CD4-positive, alpha-beta T cell (primary cell): ENCODE results near the gene MASTL. TPM values are rescaled to one million over a fixed set of nuclear protein-coding genes. Genes with fewer than 3 reads are reported as not detected.
A peak's percentile ranks its signal among the peaks of the same experiment; 100 is the strongest.

Source experiments
- ATAC-seq: fragments of 200-7000 bp; cut with Tn5 transposase; one replicate; pipeline ENCODE4 v1.10.0; 2022; ENCODE audit warnings: mild to moderate bottlenecking; ENCODE audit not compliant: poor library complexity
- CTCF ChIA-PET: fragments of 350-600 bp; sonication (Branson Sonifier 250); formaldehyde crosslinking; loops from one replicate; lab custom pipeline; 2021; ENCODE audit warnings: antibody characterized with exemption, inconsistent platforms; lab: Charles Lee
- POLR2A ChIA-PET: fragments of 350-600 bp; sonication (Branson Sonifier 250); formaldehyde crosslinking; loops from one replicate; lab custom pipeline; 2021; ENCODE audit warnings: antibody characterized with exemption, inconsistent platforms; lab: Charles Lee
- DNase-seq, 14 experiments: peaks; one replicate each; pipeline ENCODE4 v3.0.0-alpha.2; 2013 to 2020; ENCODE audit warnings: mixed read lengths in 2 of 14
- H3K27ac ChIP-seq, 2 donors: one replicate each; pipeline versions ENCODE4 v1.5.1 to v1.7.0; 2013; ENCODE audit warnings: low read length in 2 of 2, low read depth in 1 of 2, mild to moderate bottlenecking in 1 of 2
- H3K27me3 ChIP-seq, 2 experiments: 1 replicate in 1 of 2; 2 replicates in 1 of 2; pipeline versions ENCODE4 v1.6.1 to v1.7.0; 2013; ENCODE audit warnings: low read length in 2 of 2, control low read depth in 1 of 2, mild to moderate bottlenecking in 1 of 2, moderate library complexity in 1 of 2; ENCODE audit not compliant: insufficient read depth in 2 of 2, control insufficient read depth in 1 of 2
- H3K36me3 ChIP-seq: one replicate; pipeline ENCODE4 v1.6.1; 2013; ENCODE audit warnings: low read length, control low read depth; ENCODE audit not compliant: insufficient read depth
- H3K4me1 ChIP-seq: one replicate; pipeline ENCODE4 v1.6.1; 2013; ENCODE audit warnings: low read length, control low read depth; ENCODE audit not compliant: insufficient read depth
- H3K4me3 ChIP-seq: one replicate; pipeline ENCODE4 v1.5.1; 2013; ENCODE audit warnings: mild to moderate bottlenecking, low read length, moderate library complexity
- H3K9me3 ChIP-seq, 2 experiments: 1 replicate in 1 of 2; 2 replicates in 1 of 2; pipeline versions ENCODE4 v1.6.1 to v1.7.0; 2013; ENCODE audit warnings: low read length in 2 of 2, mild to moderate bottlenecking in 2 of 2, control low read depth in 1 of 2, moderate library complexity in 1 of 2; ENCODE audit not compliant: control insufficient read depth in 1 of 2, insufficient read depth in 1 of 2
- H3K27ac Mint-ChIP-seq: one replicate; pipeline ENCODE4 v1.8.0; 2020; ENCODE audit warnings: mixed read lengths
- H3K27me3 Mint-ChIP-seq: one replicate; pipeline ENCODE4 v1.8.0; 2021; ENCODE audit warnings: mixed read lengths
- H3K36me3 Mint-ChIP-seq: one replicate; pipeline ENCODE4 v1.8.0; 2021; ENCODE audit warnings: low read depth, mixed read lengths
- H3K4me1 Mint-ChIP-seq: one replicate; pipeline ENCODE4 v1.8.0; 2021; ENCODE audit warnings: low read depth, mixed read lengths
- H3K4me3 Mint-ChIP-seq: one replicate; pipeline ENCODE4 v1.8.0; 2020; ENCODE audit warnings: mild to moderate bottlenecking, mixed read lengths
- H3K9me3 Mint-ChIP-seq: one replicate; pipeline ENCODE4 v1.8.0; 2020; ENCODE audit warnings: mixed read lengths
- CTCF ChIP-seq: fragments of 200-600 bp; IDR thresholded peaks from one replicate; pipeline ENCODE4 v1.8.0; 2022; ENCODE audit warnings: antibody characterized with exemption, mild to moderate bottlenecking
- intact Hi-C, 2 experiments: fragments of 100-400 bp; cut with DNase I in 1 of 2; cut with micrococcal nuclease in 1 of 2; formaldehyde crosslinking; loops; one replicate each; pipeline versions ENCODE4 v1.15.1 to v1.9.0; 2023 to 2025; cut with DNase I, micrococcal nuclease
- total RNA-seq, 174 experiments: library from RNA in 2 of 174; stranded (reverse) in 2 of 174; gene quantifications; one replicate each; pipeline ENCODE4 v1.2.3 and lab custom pipeline; 2021 to 2026

MASTL gene
- total RNA-seq, 2 experiments from 2014 or later: 24.2 to 25.1 TPM

GRCh38 chr10:27225642-27226257 lies 70.6 kb downstream of the MASTL start:
- Mint-ChIP-seq H3K4me3 (no peak overlapping the region), H3K27me3 (no peaks in the 10 kb centered on the region), H3K9me3 (no peaks in the 10 kb centered on the region), H3K36me3 (peaks cover 41% of the 10 kb centered on the region), H3K4me1 (peaks cover 16% of the 10 kb centered on the region), H3K27ac (peak overlapping the region; percentile 72)
- ChIA-PET POLR2A (no interaction called here), CTCF (no interaction called here)
- no peaks in the 10 kb centered on the region for H3K9me3 ChIP-seq
- H3K4me1 ChIP-seq: peaks cover 9% of the 10 kb centered on the region
- H3K27ac ChIP-seq: no peak overlapping the region
- DNase-seq (peak in 3 of 14 experiments; percentile 27 to 75 (median 38)), ATAC-seq (no peak)
- no peak for TF ChIP-seq CTCF
- H3K36me3 ChIP-seq: peaks cover 44% of the 10 kb centered on the region
- no peak overlapping the region for H3K4me3 ChIP-seq
- intact Hi-C loops: loop anchor here in 1 of 2 experiments (2.0 kb wide), 1 partner anchor 17 kb away; no protein-coding TSS in a partner anchor
- no peaks in the 10 kb centered on the region for H3K27me3 ChIP-seq

GRCh38 chr10:27230022-27230421 lies 74.9 kb downstream of the MASTL start:
- Mint-ChIP-seq H3K4me3 (no peak overlapping the region), H3K9me3 (no peaks in the 10 kb centered on the region), H3K4me1 (peaks cover 12% of the 10 kb centered on the region), H3K36me3 (peaks cover 43% of the 10 kb centered on the region), H3K27me3 (no peaks in the 10 kb centered on the region), H3K27ac (no peak overlapping the region)
- Histone ChIP-seq H3K36me3 (peaks cover 41% of the 10 kb centered on the region), H3K27ac (no peak overlapping the region), H3K9me3 (no peaks in the 10 kb centered on the region), H3K4me1 (peaks cover 8% of the 10 kb centered on the region), H3K4me3 (no peak overlapping the region), H3K27me3 (no peaks in the 10 kb centered on the region)
- DNase-seq (no peak), ATAC-seq (no peak)
- intact Hi-C loops: no loop called here
- TF ChIP-seq CTCF: no peak
- CTCF ChIA-PET: no interaction called here
- POLR2A ChIA-PET: no interaction called here

- H3K27ac Mint-ChIP-seq: no peak overlapping the region
- Histone ChIP-seq H3K4me1 (peaks cover 20% of the 10 kb centered on the region), H3K36me3 (peaks cover 23% of the 10 kb centered on the region), H3K9me3 (no peaks in the 10 kb centered on the region), H3K27ac (no peak overlapping the region), H3K27me3 (no peaks in the 10 kb centered on the region), H3K4me3 (no peak overlapping the region)
- H3K4me3 Mint-ChIP-seq: no peak overlapping the region
- ChIA-PET POLR2A (interaction anchor here (1.7 to 1.9 kb wide), 2 partner anchors 16 to 81 kb away, joined by 7 to 9 read pairs; partner anchors contain the start of gene YME1L1), CTCF (interaction anchor here (0.5 to 2.4 kb wide), 3 partner anchors 12 to 84 kb away, joined by 3 to 9 read pairs (median 4); no protein-coding TSS in a partner anchor)
- intact Hi-C loops: no loop called here
- no peaks in the 10 kb centered on the region for H3K9me3 Mint-ChIP-seq
- H3K36me3 Mint-ChIP-seq: peaks cover 37% of the 10 kb centered on the region
- ATAC-seq: no peak
- no peak for TF ChIP-seq CTCF
- peaks cover 20% of the 10 kb centered on the region for H3K4me1 Mint-ChIP-seq
- no peak for DNase-seq
- H3K27me3 Mint-ChIP-seq: no peaks in the 10 kb centered on the region
Observed at GRCh38 chr10:27235706-27236105, 80.6 kb downstream of the MASTL start.

Other genes starting within 250 kb of the MASTL start
- 1 to 10 TPM; 6.2 to 6.6 TPM for gene ANKRD26, start 54.9 kb upstream of the MASTL start, total RNA-seq
- 100 to 1,000 TPM; 152 to 157 TPM for gene YME1L1, start 968 bp upstream of the MASTL start, total RNA-seq
- 10 to 100 TPM; 21.3 to 22.5 TPM for gene ACBD5, start 85.4 kb downstream of the MASTL start, total RNA-seq